ENCODE data around the gene UBE2J2. TPM values are rescaled to one million over a fixed set of nuclear protein-coding genes. Genes with fewer than 3 reads are reported as not detected.

Gene UBE2J2
- total and polyA plus RNA-seq, 5 experiments from 2014 or later = 84.7 to 105 (median 92.9) TPM

Small RNA genes lying within 50 kb of the gene (microRNA-seq; reads per million reads assigned to microRNA genes)
- gene MIR6726 (ENCODE audit: borderline microRNAs expressed) (not detected), gene MIR6727 (ENCODE audit: borderline microRNAs expressed) (not detected)

Other genes starting within 250 kb of the UBE2J2 start
- gene RNF223, start 199.5 kb downstream of the UBE2J2 start, total RNA-seq = not detected
- not detected for gene RNF223, start 199.5 kb downstream of the UBE2J2 start, polyA plus RNA-seq
- gene C1orf159, start 157.8 kb downstream of the UBE2J2 start, total RNA-seq = 10 to 100 TPM; 24.9 to 26.5 TPM
- 10 to 100 TPM in 1 of 3 donors, 1 to 10 TPM in 2; 3.2 to 10.7 (median 6.2) TPM for gene C1orf159, start 157.8 kb downstream of the UBE2J2 start, polyA plus RNA-seq
- gene TTLL10, start 100.0 kb downstream of the UBE2J2 start, total RNA-seq = not detected
- not detected for gene TTLL10, start 100.0 kb downstream of the UBE2J2 start, polyA plus RNA-seq
- 1 to 10 TPM; 1.5 to 1.6 TPM for gene TNFRSF18, start 67.3 kb downstream of the UBE2J2 start, total RNA-seq
- gene TNFRSF18, start 67.3 kb downstream of the UBE2J2 start, polyA plus RNA-seq = 1 to 10 TPM in 1 of 3 donors, not detected in 2; 2.3 TPM
- under 1 TPM; 0.44 to 0.73 TPM for gene TNFRSF4, start 59.7 kb downstream of the UBE2J2 start, total RNA-seq
- gene TNFRSF4, start 59.7 kb downstream of the UBE2J2 start, polyA plus RNA-seq = under 1 TPM; 0.30 to 0.62 (median 0.30) TPM
- 100 to 1,000 TPM; 110 to 115 TPM for gene SDF4, start 41.9 kb downstream of the UBE2J2 start, total RNA-seq
- gene SDF4, start 41.9 kb downstream of the UBE2J2 start, polyA plus RNA-seq = 10 to 100 TPM; 73.8 to 86.3 (median 76.7) TPM
- 10 to 100 TPM; 21.4 to 23.6 TPM for gene B3GALT6, start 41.6 kb downstream of the UBE2J2 start, total RNA-seq
- gene B3GALT6, start 41.6 kb downstream of the UBE2J2 start, polyA plus RNA-seq = 10 to 100 TPM in 2 of 3 donors, 1 to 10 TPM in 1; 8.8 to 24.6 (median 14.6) TPM
- gene C1QTNF12, start 27.1 kb downstream of the UBE2J2 start, total RNA-seq = 1 to 10 TPM; 5.0 to 7.1 TPM
- under 1 TPM in 1 of 3 donors, not detected in 2; 0.22 TPM for gene C1QTNF12, start 27.1 kb downstream of the UBE2J2 start, polyA plus RNA-seq
- gene SCNN1D, start 6.6 kb upstream of the UBE2J2 start, total RNA-seq = 10 to 100 TPM; 11.8 to 17.4 TPM
- under 1 TPM in 2 of 3 donors, not detected in 1; 0.06 to 0.58 TPM for gene SCNN1D, start 6.6 kb upstream of the UBE2J2 start, polyA plus RNA-seq
- 10 to 100 TPM; 65.3 to 69.1 TPM for gene ACAP3, start 34.1 kb upstream of the UBE2J2 start, total RNA-seq
- 1 to 10 TPM; 2.0 to 6.7 (median 3.5) TPM for gene ACAP3, start 34.1 kb upstream of the UBE2J2 start, polyA plus RNA-seq
- 10 to 100 TPM; 19.6 to 23.4 TPM for gene PUSL1, start 34.7 kb upstream of the UBE2J2 start, total RNA-seq
- 10 to 100 TPM; 14.5 to 18.2 (median 17.7) TPM for gene PUSL1, start 34.7 kb upstream of the UBE2J2 start, polyA plus RNA-seq
- gene INTS11, start 50.8 kb upstream of the UBE2J2 start, total RNA-seq = 100 to 1,000 TPM; 171 to 174 TPM
- gene INTS11, start 50.8 kb upstream of the UBE2J2 start, polyA plus RNA-seq = 10 to 100 TPM; 51.7 to 65.1 (median 59.9) TPM
- 10 to 100 TPM; 25.5 to 25.9 TPM for gene CPTP, start 50.9 kb upstream of the UBE2J2 start, total RNA-seq
- gene CPTP, start 50.9 kb upstream of the UBE2J2 start, polyA plus RNA-seq = 10 to 100 TPM in 2 of 3 donors, 1 to 10 TPM in 1; 9.3 to 19.9 (median 11.6) TPM
- gene TAS1R3, start 57.4 kb upstream of the UBE2J2 start, total RNA-seq = 1 to 10 TPM; 2.7 to 3.0 TPM
- gene TAS1R3, start 57.4 kb upstream of the UBE2J2 start, polyA plus RNA-seq = under 1 TPM in 1 of 3 donors, not detected in 2; 0.10 TPM
- gene DVL1, start 75.6 kb upstream of the UBE2J2 start, total RNA-seq = 10 to 100 TPM; 41.9 to 53.3 TPM
- 1 to 10 TPM in 2 of 3 donors, under 1 TPM in 1; 0.99 to 2.0 (median 1.4) TPM for gene DVL1, start 75.6 kb upstream of the UBE2J2 start, polyA plus RNA-seq
- gene MXRA8, start 84.7 kb upstream of the UBE2J2 start, total RNA-seq = 1 to 10 TPM; 7.4 to 7.7 TPM
- 10 to 100 TPM in 2 of 3 donors, 1 to 10 TPM in 1; 7.4 to 22.0 (median 19.7) TPM for gene MXRA8, start 84.7 kb upstream of the UBE2J2 start, polyA plus RNA-seq
- gene AURKAIP1, start 101.4 kb upstream of the UBE2J2 start, total RNA-seq = 10 to 100 TPM; 68.0 to 70.3 TPM
- gene AURKAIP1, start 101.4 kb upstream of the UBE2J2 start, polyA plus RNA-seq = 100 to 1,000 TPM; 146 to 169 (median 168) TPM
- 100 to 1,000 TPM; 399 to 406 TPM for gene CCNL2, start 125.5 kb upstream of the UBE2J2 start, total RNA-seq
- gene CCNL2, start 125.5 kb upstream of the UBE2J2 start, polyA plus RNA-seq = 10 to 100 TPM; 13.4 to 28.1 (median 13.7) TPM
- 100 to 1,000 TPM; 162 to 165 TPM for gene MRPL20, start 133.4 kb upstream of the UBE2J2 start, total RNA-seq
- gene MRPL20, start 133.4 kb upstream of the UBE2J2 start, polyA plus RNA-seq = 100 to 1,000 TPM; 203 to 233 (median 224) TPM
- not detected for gene ANKRD65, start 147.4 kb upstream of the UBE2J2 start, total RNA-seq
- gene ANKRD65, start 147.4 kb upstream of the UBE2J2 start, polyA plus RNA-seq = not detected
- gene VWA1, start 161.8 kb upstream of the UBE2J2 start, total RNA-seq = not detected
- not detected for gene VWA1, start 161.8 kb upstream of the UBE2J2 start, polyA plus RNA-seq
- gene ATAD3C, start 175.8 kb upstream of the UBE2J2 start, total RNA-seq = under 1 TPM; 0.49 to 0.70 TPM
- gene ATAD3C, start 175.8 kb upstream of the UBE2J2 start, polyA plus RNA-seq = 1 to 10 TPM in 2 of 3 donors, under 1 TPM in 1; 0.04 to 3.1 (median 2.1) TPM
- gene ATAD3B, start 197.9 kb upstream of the UBE2J2 start, total RNA-seq = 10 to 100 TPM; 47.3 to 50.9 TPM
- gene ATAD3B, start 197.9 kb upstream of the UBE2J2 start, polyA plus RNA-seq = 1 to 10 TPM; 2.4 to 5.6 (median 2.6) TPM
- 10 to 100 TPM; 24.7 to 27.5 TPM for gene ATAD3A, start 238.3 kb upstream of the UBE2J2 start, total RNA-seq
- 10 to 100 TPM in 1 of 3 donors, 1 to 10 TPM in 2; 7.7 to 15.3 (median 8.5) TPM for gene ATAD3A, start 238.3 kb upstream of the UBE2J2 start, polyA plus RNA-seq